ENCODE measurements around the gene RBM44. TPM values are rescaled to one million over a fixed set of nuclear protein-coding genes. Genes with fewer than 3 reads are reported as not detected.

Gene RBM44
- total RNA-seq, 1 experiment from 2014 or later = 0.20 TPM

DNA sequence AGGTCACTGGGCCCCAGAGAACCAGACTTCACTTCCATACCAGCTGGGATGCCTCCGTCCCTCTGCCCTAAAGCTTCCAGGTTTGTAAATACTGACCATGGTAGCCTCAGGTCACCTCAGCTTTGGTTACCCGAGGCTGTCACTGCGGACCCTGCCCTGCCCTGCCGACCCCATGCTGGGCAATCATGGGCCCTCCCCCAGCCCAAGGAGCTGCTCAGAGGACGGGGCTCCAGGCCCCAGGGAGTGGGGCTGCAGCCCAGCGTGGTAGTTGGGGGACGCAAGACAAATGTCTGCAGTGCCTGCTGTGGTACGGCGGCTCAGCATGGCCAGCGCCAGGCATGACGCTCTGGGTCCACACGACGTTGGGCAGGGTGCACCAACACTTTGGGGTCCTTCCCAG is 86.1 kb downstream of the RBM44 start:
- peaks cover 63% of the 10 kb centered on the region for H3K36me3 ChIP-seq
- no peaks in the 10 kb centered on the region for H3K27me3 ChIP-seq
- no peaks in the 10 kb centered on the region for H3K9me3 ChIP-seq
- DNase-seq = no peak
- no peak overlapping the region for H3K4me3 ChIP-seq

DNA sequence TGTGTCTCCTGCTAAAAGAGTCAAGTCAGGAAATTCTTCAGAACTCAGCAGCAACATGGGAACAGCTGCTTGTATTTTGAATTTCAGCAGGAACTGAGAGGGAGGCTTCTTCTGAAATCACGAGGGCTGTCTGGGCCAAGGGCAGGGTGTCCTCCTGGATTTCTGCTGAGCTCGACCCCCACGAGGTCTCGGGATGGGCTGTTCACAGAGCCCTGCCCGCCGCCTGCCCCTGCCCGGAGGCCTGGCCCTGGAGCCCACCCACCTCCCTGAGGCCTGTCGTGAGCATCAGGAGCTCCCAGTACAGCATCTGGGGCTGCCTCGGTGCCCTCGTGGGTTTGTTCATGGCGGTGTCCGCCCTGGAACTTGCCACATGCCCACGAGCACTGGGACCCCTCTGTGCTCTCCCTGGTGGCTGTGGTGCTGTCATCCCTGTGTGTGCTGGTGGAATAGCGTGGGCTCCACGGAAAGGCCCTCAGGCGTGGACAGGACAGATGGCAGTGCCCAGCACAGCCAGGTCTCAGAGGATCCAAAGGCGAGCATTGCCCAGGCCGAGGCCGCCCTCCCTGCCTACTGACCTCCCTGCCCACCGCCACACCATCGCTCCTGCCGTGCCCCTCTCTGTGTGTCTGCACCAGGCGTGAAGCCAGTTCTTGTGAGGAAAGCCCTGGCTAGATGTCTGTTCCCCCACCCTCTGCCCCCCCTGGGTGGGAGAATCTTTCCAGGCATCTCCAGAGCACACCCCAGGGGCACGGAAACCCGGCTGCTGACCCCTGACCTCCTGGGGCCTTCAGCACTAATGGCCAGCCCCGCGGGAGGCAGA is 86.7 kb downstream of the RBM44 start:
- peaks cover 60% of the 10 kb centered on the region for H3K36me3 ChIP-seq
- no peak for DNase-seq
- H3K9me3 ChIP-seq = no peaks in the 10 kb centered on the region
- H3K27me3 ChIP-seq = no peaks in the 10 kb centered on the region
- H3K4me3 ChIP-seq = no peak overlapping the region

DNA sequence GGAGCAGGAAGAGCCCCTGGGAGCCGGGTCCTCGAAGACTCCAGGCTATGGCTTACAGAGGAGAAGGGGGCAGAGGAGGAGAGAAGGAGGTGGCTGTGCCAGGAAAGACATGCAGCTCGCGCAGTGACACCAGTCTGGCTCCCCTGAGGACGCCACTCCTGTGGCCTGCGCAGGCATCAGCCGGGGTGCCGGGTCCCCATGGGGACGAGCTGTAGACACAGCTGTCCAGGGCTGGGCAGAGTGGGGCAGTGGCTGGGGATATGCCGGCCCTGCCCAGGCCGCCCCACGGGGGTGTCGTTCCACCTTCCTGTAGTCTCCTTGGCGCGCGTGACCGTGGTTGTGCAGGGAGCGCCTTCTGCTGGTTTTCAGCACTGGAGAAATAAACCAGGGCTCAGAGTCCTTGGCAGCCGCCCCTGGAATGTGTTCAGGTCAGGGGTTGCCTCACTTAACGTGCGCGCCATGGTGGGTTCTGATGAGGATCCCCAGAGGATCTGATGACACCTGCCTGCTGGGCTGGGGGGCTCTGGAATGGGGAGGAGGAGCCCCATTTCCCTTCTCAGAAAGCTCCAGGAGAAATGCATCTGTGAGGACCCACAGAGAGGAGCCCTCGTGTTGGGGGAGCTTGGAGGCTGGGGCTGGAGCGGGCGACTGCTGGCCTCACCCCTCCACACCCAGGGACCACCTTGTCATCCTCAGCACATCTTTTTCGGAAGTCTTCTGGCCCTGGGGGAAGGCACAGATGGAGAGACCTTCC is 87.5 kb downstream of the RBM44 start:
- Histone ChIP-seq H3K27me3 (no peaks in the 10 kb centered on the region), H3K4me3 (no peak overlapping the region)

DNA sequence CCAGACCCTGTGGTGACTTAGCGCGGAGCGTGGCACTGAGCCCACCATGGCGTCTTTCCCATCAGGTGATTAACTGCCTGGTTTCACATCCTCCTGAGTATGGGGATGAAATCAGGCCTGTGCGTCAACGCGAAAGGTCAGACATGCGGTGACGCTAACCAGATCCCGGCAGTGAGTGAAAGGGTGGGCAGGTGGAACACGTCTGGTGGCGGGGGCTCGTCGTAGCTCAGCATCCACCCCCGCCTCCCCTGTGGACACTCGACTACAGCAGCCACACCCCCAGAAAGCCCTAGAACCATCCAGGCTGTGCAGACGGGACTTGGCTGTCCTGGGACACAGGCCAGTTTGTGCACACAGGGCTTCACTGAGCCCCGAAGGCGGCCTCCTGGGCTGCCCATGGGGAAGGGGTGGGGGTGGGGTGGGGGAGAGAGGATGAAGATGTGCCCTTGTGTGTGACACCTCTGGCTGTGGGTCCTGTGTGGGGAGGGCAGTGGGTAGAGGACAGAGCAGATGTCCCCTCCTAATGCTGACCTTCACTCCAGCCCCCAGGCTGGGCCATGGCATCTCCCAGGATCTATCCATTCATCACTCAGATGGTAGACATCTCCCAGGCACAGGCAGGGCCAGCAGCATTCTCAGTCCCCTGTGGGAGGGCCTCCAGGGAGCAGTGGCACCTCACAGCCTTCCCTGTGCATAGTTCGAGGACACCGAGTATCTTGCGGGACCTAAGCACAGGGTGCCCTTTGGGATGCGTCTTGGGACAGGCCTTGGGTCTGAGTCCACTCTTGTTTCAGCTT is 88.3 kb downstream of the RBM44 start:
- Histone ChIP-seq H3K27me3 (no peaks in the 10 kb centered on the region), H3K4me3 (no peak overlapping the region), H3K9me3 (no peaks in the 10 kb centered on the region), H3K36me3 (peaks cover 51% of the 10 kb centered on the region)
- DNase-seq = no peak

More for the DNA sequence above, 87.5 kb downstream of the RBM44 start:
- no peak for DNase-seq
- Histone ChIP-seq H3K9me3 (no peaks in the 10 kb centered on the region), H3K36me3 (peaks cover 58% of the 10 kb centered on the region)

- H3K9me3 ChIP-seq = no peaks in the 10 kb centered on the region
- no peak overlapping the region for H3K4me3 ChIP-seq
- H3K27me3 ChIP-seq = no peaks in the 10 kb centered on the region
- no peak for DNase-seq
- peaks cover 44% of the 10 kb centered on the region for H3K36me3 ChIP-seq
Measured at GRCh38 chr2:237888389-237888788, 89.8 kb downstream of the RBM44 start.

- no peak overlapping the region for H3K4me3 ChIP-seq
- H3K27me3 ChIP-seq = no peaks in the 10 kb centered on the region
- H3K9me3 ChIP-seq = no peaks in the 10 kb centered on the region
- peaks cover 42% of the 10 kb centered on the region for H3K36me3 ChIP-seq
- no peak for DNase-seq
Measured at GRCh38 chr2:237889016-237889415, 90.4 kb downstream of the RBM44 start.

- no peak for DNase-seq
- no peaks in the 10 kb centered on the region for H3K27me3 ChIP-seq
- peaks cover 35% of the 10 kb centered on the region for H3K36me3 ChIP-seq
- no peaks in the 10 kb centered on the region for H3K9me3 ChIP-seq
- no peak overlapping the region for H3K4me3 ChIP-seq
Measured at GRCh38 chr2:237889811-237890210, 91.2 kb downstream of the RBM44 start.

Other genes with a start within 250 kb of the RBM44 start
- gene PRLH, start 232.2 kb upstream of the RBM44 start, total RNA-seq (2014; rRNA removed; shearing (Covaris generic); ENCODE audit: low replicate concordance) = not detected in 2 replicates
- not detected in 2 replicates for gene RAB17, start 208.0 kb upstream of the RBM44 start, total RNA-seq (2014; rRNA removed; shearing (Covaris generic); ENCODE audit: low replicate concordance)
- 33.5 and 52.8 TPM in 2 replicates for gene LRRFIP1, start 171.2 kb upstream of the RBM44 start, total RNA-seq (2014; rRNA removed; shearing (Covaris generic); ENCODE audit: low replicate concordance)
- gene RAMP1, start 60.8 kb downstream of the RBM44 start, total RNA-seq (2014; rRNA removed; shearing (Covaris generic); ENCODE audit: low replicate concordance) = 125 and 192 TPM in 2 replicates
- 121 and 138 TPM in 2 replicates for gene UBE2F, start 168.2 kb downstream of the RBM44 start, total RNA-seq (2014; rRNA removed; shearing (Covaris generic); ENCODE audit: low replicate concordance)

Data from MG63 (cell line).